Limb (tissue), 2 donors: ENCODE data around the gene SGPL1.
"Not testable (repeated sequence)": the region's sequence is repeated elsewhere in the genome, so short reads cannot be mapped to it uniquely, and the experiment has no call there.

Source experiments
- DNase-seq, 2 donors: peaks; one replicate each; pipeline ENCODE4 v3.0.0-alpha.2; 2016; ENCODE audit errors: extremely low spot score in 2 of 2

SGPL1 gene

DNA sequence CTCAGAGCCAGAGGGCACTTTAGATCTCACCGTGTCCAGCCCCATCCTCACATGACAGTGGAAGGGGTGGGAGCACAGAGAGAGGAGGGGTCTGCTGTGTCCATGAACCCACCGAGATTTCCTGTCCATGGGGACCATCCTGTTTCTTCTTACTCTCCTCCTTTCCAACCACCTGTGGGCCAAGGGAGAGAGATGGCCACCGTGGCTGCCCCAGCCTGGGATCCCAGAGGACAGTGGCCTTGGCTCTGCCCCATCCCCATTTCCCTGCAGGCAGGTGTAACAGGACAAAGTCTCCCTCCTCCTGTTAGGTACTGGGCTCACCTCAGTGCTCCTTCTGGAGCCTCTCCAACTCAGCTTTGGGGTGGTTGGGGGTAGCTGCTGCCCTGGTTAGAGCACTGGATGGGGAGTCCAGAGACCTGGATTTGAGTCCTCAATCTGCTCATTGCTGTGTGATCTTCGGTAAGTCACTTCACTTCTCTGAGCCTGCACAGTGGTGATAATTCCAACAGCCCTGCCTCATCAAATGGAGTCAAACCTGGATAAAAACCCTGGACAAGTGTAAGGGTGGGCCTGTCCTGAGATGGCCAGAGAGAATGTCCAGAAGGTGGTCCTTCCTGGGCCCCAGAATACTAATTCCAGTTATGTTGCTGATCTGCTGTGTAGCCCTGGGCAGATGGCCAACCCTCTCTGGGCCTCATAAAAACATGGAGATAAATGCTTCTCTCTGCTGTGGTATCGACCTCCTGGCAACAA lies 90.5 kb downstream of the SGPL1 start:
- no peak for DNase-seq

GRCh38 chr10:70906953-70907636 lies 91.3 kb downstream of the SGPL1 start:
- DNase-seq = no peak

DNA sequence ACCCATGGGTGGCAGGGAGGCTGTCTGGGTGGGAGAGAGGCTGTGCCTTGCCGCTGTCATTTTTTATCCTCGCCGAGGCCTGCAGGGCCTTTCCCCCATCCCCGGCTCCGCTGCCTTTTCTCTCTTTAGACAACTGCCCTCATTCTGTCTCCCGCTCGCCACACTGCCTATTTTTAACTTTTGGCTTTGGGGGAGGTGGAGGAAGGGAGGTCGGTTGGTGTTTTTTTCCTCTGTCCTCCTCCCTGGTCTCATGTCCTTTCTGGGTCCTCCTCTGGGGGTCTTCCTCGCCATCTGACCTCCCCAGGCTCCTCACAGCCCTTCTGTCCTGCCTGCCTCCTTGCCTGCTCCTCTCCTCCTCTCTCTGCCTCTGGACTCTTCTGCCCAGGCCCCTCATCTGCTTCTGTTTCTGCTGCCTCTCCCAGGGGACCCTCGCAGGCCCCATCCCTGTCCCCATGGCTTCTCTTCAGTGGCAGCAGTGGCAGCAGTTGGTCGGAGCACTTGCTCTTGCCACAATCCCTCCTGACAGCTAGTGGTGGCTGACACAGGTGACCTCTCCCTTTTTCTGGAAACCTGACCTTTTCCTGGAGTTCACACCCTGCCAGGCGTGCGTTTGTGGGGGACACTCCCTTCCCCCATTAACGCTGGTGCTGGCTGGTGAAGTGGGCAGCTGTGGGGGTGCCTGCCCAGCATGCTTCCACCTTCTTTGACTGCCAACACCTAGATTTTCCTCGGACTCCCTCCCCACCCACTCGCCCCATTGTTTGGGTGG lies 92.1 kb downstream of the SGPL1 start:
- no peak for DNase-seq

DNA sequence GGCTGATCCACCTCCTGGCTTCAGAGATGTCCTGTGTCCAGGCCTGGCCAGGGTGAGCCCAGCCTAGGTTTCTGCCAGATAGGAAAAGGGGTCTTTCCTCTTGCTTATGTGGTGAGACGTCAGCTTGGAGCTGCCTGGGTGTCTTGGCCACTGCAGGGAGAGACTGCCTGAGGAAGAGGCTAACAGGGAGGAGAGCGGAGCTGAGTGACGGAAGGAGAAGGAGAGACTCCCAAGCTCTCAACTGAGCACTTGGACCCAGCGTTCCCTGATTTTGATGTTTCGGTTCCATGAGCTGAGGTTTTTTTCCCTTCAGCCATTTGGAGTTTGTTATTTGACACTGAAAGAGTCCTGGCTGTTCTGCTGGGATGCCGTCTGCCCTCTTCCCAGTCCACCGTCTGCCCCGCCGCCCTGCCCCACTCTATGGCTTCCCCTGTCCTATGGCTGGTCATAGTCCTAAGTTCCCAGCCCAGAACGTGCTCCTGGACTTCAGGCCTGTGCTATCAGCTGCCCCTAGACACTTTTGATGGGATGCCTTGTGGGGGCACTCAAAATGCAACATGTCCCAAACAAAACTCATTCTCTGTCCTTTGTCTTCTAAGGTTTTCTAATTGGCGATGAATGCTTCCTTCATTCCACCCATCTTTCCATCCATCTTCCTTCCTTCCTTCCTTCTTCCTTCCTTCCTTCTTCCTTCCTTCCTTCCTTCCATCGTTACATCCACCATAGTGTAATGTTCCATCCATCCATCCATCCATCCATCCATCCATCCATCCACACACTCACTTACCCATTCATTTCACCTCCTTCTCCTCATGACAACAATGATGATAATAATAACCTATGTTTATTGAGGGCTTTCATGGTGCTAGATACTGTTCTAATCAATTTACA lies 92.9 kb downstream of the SGPL1 start:
- DNase-seq = no peak

DNA sequence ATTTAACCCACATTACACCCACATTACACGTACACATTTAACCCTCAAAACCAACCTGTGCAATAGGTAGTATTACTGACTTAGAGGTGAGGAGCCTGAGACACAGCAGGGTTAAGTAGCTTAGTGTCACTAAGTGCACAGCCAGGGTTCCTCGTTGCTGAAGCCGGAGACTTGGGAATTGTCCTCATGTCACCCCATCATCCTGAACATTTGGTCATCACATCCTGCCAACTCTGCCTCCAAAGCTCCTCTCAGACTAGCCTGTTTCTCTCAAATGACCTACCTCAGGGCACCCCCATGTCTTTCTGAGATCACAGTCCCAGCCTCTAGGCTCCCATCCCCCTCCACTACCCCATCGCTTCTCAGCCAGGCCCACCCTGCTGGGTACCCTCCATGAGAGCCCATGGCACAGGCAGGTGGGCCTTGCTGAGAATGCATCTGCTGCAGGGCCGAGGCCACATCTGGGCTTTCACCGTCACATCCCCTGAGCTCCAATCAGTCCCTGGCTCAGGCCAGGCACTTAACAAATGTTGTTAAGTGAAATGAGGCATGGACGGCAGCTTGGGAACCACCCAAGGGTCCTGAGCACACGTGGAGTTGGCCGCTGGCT lies 93.7 kb downstream of the SGPL1 start:
- DNase-seq = peak in 1 of 2 donors; percentile 19

DNA sequence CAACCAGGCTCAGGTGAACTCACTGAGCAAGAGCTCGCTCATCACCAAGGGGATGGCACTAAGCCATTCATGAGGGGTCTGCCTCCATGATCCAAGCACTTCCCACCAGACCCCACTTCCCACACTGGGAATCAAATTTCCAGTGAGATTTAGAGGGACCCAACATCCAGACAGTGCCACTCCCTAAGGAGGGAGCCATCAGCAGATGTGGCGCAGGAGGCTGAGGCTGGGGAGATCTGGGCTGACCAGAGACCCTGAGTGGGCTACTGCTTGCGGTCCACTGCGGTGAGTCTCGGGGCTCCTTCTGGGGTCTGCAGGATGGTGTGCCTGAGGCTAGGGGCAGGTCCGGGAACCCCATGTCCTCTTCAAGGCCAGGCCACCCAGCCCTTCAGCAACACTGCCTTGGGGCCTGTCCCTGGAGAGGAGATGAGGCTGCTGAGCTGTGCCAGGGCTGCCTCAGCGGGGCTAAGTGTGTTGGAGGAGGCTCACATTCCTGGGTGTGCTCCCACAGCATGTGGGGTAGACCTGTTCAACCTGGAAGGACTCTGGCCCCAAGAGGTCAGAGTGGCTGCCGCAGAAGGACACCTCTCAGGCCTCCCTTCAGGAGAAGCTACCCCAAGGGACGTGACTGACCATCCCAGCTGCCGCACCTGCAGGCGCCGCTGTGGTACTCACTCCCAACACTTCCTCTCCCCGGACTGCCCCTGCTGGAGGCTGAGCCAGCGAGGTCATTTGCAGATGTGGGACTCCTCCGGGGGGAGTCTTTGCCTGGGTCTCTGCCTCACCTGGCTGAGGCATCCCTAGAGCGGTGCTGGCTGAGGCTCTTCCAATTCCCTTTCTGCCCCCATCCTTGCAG lies 95.0 kb downstream of the SGPL1 start:
- DNase-seq = peak in 1 of 2 donors; percentile 14

DNA sequence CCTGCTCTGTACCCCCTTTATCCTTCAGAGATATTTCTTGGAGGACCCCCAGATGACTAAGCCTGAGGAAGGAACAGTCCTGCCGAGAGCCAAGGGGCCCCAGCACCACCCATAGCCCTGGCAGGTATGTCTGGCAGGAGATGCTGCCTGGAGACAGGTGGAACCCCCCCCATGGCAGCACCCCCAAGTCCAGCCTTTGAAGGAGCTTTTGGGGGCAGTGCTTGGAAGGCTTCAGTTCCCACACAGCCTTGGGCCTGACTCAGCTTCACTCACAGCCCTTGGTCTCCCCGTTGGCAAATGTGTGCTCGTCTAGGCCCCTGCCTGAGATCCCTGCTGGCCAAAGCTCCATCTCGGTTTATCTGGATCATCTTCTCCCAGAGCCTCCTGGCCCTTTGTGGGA lies 95.6 kb downstream of the SGPL1 start:
- DNase-seq = peak in 1 of 2 donors; percentile 16

GRCh38 chr10:70912556-70912955 lies 96.8 kb downstream of the SGPL1 start:
- DNase-seq = no peak

DNA sequence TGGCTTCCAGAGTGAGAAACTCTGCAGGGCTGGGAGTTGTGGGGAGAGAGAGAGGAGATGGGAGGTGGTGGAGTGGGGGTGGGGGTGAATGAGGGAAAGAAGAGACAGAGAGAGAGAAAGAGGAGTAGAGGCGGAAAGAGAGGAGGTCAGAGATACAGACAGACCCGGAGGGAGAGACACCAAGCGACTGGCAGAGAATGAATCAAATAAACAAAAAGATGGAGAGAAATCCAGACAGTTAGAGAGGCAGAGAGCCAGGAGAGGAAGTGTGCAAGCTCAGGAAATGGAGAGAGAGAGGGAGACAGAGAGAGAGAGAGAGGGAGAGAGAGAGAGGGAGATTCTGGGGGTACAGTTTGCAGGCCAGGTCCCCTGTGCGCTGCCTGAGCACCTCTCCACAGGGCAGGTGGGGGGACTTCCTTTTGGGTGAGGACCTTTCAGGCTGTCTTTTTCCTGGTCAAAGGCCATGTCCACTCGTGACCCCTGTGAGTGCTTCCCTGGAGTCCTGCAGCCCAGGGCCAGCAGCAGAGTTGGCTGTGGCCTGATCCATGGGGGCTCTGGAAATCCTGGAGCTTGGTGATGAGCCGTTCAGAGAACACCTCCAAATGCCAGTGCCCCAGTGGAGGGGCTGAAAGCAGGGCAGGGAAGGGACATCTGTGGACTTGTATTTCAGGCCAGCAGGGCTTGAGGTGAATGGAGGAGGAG lies 97.6 kb downstream of the SGPL1 start:
- peak; percentile 8 to 28 for DNase-seq

- DNase-seq = no peak
Observed at GRCh38 chr10:70913893-70914240, 98.1 kb downstream of the SGPL1 start.

DNA sequence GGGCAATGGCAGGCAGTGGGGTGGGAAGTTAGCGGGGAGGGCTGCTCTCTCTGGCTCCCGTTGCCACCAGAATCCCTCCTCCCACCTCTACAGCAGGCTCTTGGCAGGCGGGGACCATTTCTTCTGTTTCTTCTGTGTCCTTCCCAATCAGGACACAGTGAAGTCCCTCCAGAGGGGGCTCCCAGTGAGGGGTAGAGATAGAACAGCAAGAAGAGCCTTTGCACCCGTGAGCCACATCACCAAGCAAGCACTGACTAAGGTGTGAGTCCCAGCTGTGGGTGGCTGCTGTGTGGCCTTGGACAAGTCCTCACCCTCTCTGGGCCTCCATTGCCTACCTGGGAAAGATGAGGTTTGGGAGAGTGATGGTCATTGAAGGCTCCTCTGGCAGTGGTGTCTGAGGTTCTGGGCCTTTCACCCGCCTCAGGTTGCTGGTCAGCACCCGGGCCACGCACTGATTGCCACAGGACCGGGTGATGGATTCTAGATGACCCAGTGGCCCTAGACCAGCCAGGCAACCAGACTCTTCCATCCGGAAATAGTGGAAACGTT lies 98.6 kb downstream of the SGPL1 start:
- no peak for DNase-seq

- DNase-seq = no peak
Observed at GRCh38 chr10:70915206-70915605, 99.5 kb downstream of the SGPL1 start.

- DNase-seq = no peak
Observed at GRCh38 chr10:70915806-70916205, 100.1 kb downstream of the SGPL1 start.

DNA sequence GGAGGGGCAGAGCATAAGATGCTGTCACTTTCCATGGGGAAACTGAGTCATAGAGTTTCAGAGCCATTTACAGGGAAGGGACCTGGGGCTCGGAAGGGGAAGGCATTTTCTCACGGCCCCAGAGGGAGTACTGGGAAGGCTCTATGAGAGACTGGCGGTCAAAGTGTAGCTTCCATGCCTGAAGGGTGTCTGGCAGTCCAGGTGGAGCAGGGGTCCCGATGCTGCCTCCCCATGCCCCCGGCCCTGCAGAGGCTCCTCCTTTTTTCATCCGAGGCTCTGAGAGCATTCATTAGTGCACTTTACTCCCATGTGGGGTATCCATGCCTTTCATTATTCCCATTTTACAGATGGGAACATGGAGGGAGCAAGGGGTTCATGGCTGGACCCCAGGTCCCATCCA lies 100.5 kb downstream of the SGPL1 start:
- no peak for DNase-seq

DNA sequence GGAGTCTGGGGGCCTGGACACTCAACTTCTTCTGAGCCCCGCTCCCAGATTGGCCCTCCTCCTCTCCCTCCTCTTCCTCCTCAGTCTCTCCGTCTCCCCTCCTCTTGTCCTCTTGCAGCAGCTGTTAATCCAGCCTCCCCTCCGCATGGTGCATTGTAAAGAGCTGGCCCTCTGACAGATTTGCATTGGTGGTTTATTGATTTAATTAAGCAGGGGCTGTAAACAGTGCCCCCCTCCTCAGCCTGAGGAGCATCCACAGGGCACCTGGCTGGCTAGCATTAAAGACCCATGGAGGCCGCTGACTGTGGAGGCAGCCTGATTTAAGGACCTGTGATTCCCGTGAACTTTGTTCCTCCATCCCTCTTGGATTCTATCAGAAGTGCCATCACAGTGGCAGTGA lies 101.5 kb downstream of the SGPL1 start:
- no peak for DNase-seq

- no peak for DNase-seq
Observed at GRCh38 chr10:70917635-70918034, 101.9 kb downstream of the SGPL1 start.

- peak; percentile 26 to 75 for DNase-seq
Observed at GRCh38 chr10:70918851-70919530, 103.2 kb downstream of the SGPL1 start.

DNA sequence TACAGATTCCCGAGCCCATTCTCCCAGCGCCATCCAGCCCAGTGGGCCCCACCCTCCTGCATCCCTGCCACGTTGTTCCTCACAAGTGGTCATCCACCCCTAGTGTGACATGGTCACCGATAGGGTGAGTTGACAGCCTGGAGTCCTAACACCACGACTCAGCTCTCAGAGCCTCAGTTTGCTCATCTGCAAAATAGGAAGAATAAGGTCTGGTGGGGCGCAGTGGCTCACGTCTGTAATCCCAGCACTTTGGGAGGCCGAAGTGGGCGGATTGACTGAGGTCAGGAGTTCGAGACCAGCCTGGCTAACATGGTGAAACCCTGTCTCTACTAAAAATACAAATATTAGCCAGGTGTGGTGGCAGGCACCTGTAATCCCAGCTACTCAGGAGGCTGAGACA lies 104.2 kb downstream of the SGPL1 start:
- DNase-seq = not testable (repeated sequence)

- DNase-seq = no peak
Observed at GRCh38 chr10:70920519-70920918, 104.8 kb downstream of the SGPL1 start.
